GM12892 (cell line): Measurements from ENCODE around the gene GP9.

Experiments used
- POLR2A ChIP-seq: IDR thresholded peaks from 2 replicates; pipeline ENCODE4 v1.6.1; 2011; ENCODE audit warnings: low read depth, low read length, control low read depth
- POLR2AphosphoS5 ChIP-seq: IDR thresholded peaks from 2 replicates; pipeline ENCODE4 v1.6.1; 2011; ENCODE audit warnings: low read depth, low read length, control low read depth
- TAF1 ChIP-seq: IDR thresholded peaks from 2 replicates; pipeline ENCODE4 v1.6.1; 2011; ENCODE audit warnings: low read depth, mild to moderate bottlenecking, control low read depth, low read length, borderline replicate concordance

DNA sequence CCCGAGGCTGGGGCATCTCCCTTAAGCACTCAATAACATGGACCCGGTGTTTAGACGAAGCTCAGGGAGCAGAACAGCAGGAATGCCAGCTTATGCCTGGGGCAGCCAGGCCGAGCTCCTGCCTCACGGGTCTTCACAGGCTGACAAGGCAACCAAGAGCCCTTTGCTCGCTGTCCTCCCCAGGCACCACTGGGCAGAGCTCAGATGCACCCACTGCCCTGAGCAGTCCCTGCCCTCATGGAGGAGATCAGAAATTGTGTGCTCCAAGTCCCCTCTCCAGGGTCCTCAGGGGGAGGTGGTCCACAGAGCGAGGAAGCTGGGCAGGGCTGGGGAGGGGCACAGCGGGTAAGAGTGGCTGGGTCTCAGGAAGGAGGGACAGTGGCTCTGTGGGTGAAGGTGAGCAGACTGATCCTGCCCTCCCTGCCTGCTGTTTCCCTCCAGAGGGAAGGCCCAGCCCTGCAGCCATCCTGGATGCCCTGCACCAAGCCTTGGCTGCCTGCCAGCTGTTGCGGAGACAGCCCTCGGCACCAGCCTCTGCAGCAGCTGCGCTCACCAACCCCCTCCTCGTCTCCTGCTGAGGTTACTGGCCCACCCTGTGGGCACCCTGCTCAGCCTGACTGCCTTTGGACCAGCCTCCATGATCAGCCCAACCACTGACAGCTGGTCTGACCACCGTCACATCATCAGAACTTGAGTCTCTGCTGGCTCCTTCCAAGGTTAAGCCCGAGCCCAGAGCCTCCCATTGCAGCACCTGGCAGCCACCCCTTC, 21.1 kb upstream of the GP9 start:
- TF ChIP-seq POLR2A (no peak), TAF1 (no peak), POLR2AphosphoS5 (no peak)
